ENCODE data around the gene COL7A1.
A peak's percentile ranks its signal among the peaks of the same experiment; 100 is the strongest.

The COL7A1 gene

DNA sequence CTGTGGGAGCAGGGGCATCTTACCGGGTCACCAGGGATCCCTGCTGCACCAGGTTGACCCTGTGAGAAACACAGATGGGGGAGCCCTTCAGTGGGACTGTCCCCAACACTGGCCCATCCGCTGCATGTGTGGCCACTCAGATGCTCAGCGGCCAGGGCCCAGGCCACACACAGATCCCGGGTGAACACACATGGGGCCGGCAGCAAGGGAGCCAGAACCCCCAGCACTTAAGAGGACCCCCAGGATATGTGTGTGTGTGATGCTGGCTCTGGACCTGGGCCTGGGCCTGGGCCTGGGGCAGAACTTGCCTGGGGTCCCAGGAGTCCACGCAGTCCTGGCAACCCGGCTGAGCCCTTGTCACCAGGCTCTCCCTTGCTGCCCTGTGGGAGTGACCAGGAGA, 26.7 kb downstream of the COL7A1 start:
- ChIA-PET POLR2A (no interaction called here), CTCF (no interaction called here)
- 98% methylated on average over 7 of the region's 7 CpGs for WGBS (ENCODE audit: insufficient coverage)
- H3K9me3 ChIP-seq (ENCODE audit: control extremely low read depth in 1 of 5, control insufficient read depth in 4 of 5, insufficient read depth in 2 of 5, low read depth in 1 of 5, low read length in 4 of 5), result no peaks in the 10 kb centered on the region
- no peaks in the 10 kb centered on the region for H3K36me3 ChIP-seq (ENCODE audit: control insufficient read depth in 4 of 4, insufficient read depth in 4 of 4, low read length in 3 of 4)
- H3K4me3 ChIP-seq (ENCODE audit: control insufficient read depth in 1 of 7, extremely low read depth in 1 of 7, insufficient read depth in 4 of 7, low read depth in 2 of 7, low read length in 6 of 7), result no peak overlapping the region
- H3K27ac ChIP-seq (ENCODE audit: insufficient read depth in 1 of 2, low read depth in 1 of 2, low read length in 2 of 2, poor library complexity in 1 of 2, severe bottlenecking in 2 of 2), result no peak overlapping the region
- DNase-seq, result no peak
- H3K27me3 ChIP-seq (replicated peaks in 2 of 5; ENCODE audit: control insufficient read depth in 4 of 5, insufficient read depth in 5 of 5, low read length in 4 of 5), result no peaks in the 10 kb centered on the region
- H3K4me1 ChIP-seq (ENCODE audit: control extremely low read depth in 1 of 4, control insufficient read depth in 4 of 4, insufficient read depth in 4 of 4, low read length in 3 of 4), result peaks cover 0 to 16% (median 4%) of the 10 kb centered on the region in 4 experiments

DNA sequence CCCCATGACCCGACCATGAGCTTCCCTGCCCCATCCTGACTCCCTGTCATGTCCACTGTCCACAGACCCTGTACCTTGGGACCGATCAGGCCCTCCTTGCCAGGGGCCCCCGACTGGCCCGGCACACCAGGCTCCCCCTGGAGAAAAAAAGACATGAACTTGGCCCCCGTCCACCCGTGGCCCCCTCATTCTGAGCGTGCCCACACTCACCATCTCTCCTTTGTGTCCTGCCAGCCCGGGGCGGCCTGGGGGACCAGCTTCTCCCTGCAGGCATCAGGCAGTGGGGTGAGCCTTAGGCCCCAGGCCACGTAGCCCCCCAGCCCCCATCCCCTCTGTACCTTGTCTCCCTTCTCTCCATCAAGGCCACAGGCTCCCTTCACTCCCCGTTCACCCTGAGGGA, 27.6 kb downstream of the COL7A1 start:
- peaks cover 0 to 16% (median 4%) of the 10 kb centered on the region in 4 experiments for H3K4me1 ChIP-seq (ENCODE audit: control extremely low read depth in 1 of 4, control insufficient read depth in 4 of 4, insufficient read depth in 4 of 4, low read length in 3 of 4)
- H3K27me3 ChIP-seq (replicated peaks in 2 of 5; ENCODE audit: control insufficient read depth in 4 of 5, insufficient read depth in 5 of 5, low read length in 4 of 5), result no peaks in the 10 kb centered on the region
- no peak overlapping the region for H3K4me3 ChIP-seq (ENCODE audit: control insufficient read depth in 1 of 7, extremely low read depth in 1 of 7, insufficient read depth in 4 of 7, low read depth in 2 of 7, low read length in 6 of 7)
- no peaks in the 10 kb centered on the region for H3K36me3 ChIP-seq (ENCODE audit: control insufficient read depth in 4 of 4, insufficient read depth in 4 of 4, low read length in 3 of 4)
- DNase-seq, result no peak
- CTCF ChIA-PET, result no interaction called here
- POLR2A ChIA-PET, result no interaction called here
- H3K9me3 ChIP-seq (ENCODE audit: control extremely low read depth in 1 of 5, control insufficient read depth in 4 of 5, insufficient read depth in 2 of 5, low read depth in 1 of 5, low read length in 4 of 5), result no peaks in the 10 kb centered on the region
- no peak overlapping the region for H3K27ac ChIP-seq (ENCODE audit: insufficient read depth in 1 of 2, low read depth in 1 of 2, low read length in 2 of 2, poor library complexity in 1 of 2, severe bottlenecking in 2 of 2)
- WGBS (ENCODE audit: insufficient coverage), result 89% methylated on average over 6 of the region's 11 CpGs

DNA sequence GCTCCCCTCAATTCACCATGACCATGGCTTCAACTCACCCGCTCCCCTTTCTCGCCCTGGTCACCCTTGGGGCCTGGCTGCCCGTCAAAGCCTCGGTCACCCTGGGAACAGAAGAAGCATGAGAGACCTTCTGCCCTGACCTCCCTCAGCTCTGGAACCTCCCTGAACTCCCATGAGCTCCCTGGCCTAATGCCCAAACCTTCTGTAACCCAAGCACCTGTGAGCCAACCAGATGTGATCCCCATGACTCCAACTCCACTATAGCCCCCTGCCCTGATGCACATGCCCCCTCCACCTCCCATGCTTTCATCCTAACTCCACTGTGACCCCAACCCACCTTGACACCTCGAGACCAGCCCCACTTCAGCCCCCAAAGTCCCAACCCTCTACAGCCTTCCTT, 28.0 kb downstream of the COL7A1 start:
- no peak for DNase-seq
- Histone ChIP-seq H3K4me3 (ENCODE audit: control insufficient read depth in 1 of 7, extremely low read depth in 1 of 7, insufficient read depth in 4 of 7, low read depth in 2 of 7, low read length in 6 of 7) (no peak overlapping the region), H3K27ac (ENCODE audit: insufficient read depth in 1 of 2, low read depth in 1 of 2, low read length in 2 of 2, poor library complexity in 1 of 2, severe bottlenecking in 2 of 2) (no peak overlapping the region), H3K36me3 (ENCODE audit: control insufficient read depth in 4 of 4, insufficient read depth in 4 of 4, low read length in 3 of 4) (no peaks in the 10 kb centered on the region), H3K9me3 (ENCODE audit: control extremely low read depth in 1 of 5, control insufficient read depth in 4 of 5, insufficient read depth in 2 of 5, low read depth in 1 of 5, low read length in 4 of 5) (no peaks in the 10 kb centered on the region), H3K4me1 (ENCODE audit: control extremely low read depth in 1 of 4, control insufficient read depth in 4 of 4, insufficient read depth in 4 of 4, low read length in 3 of 4) (peaks cover 0 to 16% (median 4%) of the 10 kb centered on the region in 4 experiments), H3K27me3 (replicated peaks in 2 of 5; ENCODE audit: control insufficient read depth in 4 of 5, insufficient read depth in 5 of 5, low read length in 4 of 5) (no peaks in the 10 kb centered on the region)
- ChIA-PET POLR2A (no interaction called here), CTCF (no interaction called here)
- 97% methylated on average over 4 of the region's 5 CpGs for WGBS (ENCODE audit: insufficient coverage)

DNA sequence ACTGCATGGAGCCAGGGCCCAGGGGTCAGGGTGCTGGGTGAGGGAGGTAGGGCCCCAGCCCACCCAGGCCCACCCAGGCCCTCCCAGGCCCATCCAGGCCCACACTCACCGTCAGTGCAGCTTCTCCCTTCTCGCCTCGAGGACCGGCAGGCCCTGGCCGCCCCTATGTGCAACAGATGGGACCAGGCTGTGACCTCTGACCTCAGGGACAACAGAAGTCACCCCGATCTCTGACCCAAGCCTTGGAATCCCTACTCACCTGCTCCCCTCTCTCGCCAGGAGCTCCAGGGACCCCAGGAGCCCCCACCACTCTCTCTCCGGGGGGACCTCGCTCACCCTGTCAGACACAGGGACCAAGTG, 28.7 kb downstream of the COL7A1 start:
- DNase-seq, result no peak
- Histone ChIP-seq H3K36me3 (ENCODE audit: control insufficient read depth in 4 of 4, insufficient read depth in 4 of 4, low read length in 3 of 4) (no peaks in the 10 kb centered on the region), H3K27ac (ENCODE audit: insufficient read depth in 1 of 2, low read depth in 1 of 2, low read length in 2 of 2, poor library complexity in 1 of 2, severe bottlenecking in 2 of 2) (no peak overlapping the region), H3K9me3 (ENCODE audit: control extremely low read depth in 1 of 5, control insufficient read depth in 4 of 5, insufficient read depth in 2 of 5, low read depth in 1 of 5, low read length in 4 of 5) (no peaks in the 10 kb centered on the region), H3K4me1 (ENCODE audit: control extremely low read depth in 1 of 4, control insufficient read depth in 4 of 4, insufficient read depth in 4 of 4, low read length in 3 of 4) (peaks cover 0 to 20% (median 5%) of the 10 kb centered on the region in 4 experiments), H3K27me3 (replicated peaks in 2 of 5; ENCODE audit: control insufficient read depth in 4 of 5, insufficient read depth in 5 of 5, low read length in 4 of 5) (no peaks in the 10 kb centered on the region), H3K4me3 (ENCODE audit: control insufficient read depth in 1 of 7, extremely low read depth in 1 of 7, insufficient read depth in 4 of 7, low read depth in 2 of 7, low read length in 6 of 7) (no peak overlapping the region)
- ChIA-PET POLR2A (no interaction called here), CTCF (no interaction called here)
- 98% methylated on average over 5 of the region's 9 CpGs for WGBS (ENCODE audit: insufficient coverage)

DNA sequence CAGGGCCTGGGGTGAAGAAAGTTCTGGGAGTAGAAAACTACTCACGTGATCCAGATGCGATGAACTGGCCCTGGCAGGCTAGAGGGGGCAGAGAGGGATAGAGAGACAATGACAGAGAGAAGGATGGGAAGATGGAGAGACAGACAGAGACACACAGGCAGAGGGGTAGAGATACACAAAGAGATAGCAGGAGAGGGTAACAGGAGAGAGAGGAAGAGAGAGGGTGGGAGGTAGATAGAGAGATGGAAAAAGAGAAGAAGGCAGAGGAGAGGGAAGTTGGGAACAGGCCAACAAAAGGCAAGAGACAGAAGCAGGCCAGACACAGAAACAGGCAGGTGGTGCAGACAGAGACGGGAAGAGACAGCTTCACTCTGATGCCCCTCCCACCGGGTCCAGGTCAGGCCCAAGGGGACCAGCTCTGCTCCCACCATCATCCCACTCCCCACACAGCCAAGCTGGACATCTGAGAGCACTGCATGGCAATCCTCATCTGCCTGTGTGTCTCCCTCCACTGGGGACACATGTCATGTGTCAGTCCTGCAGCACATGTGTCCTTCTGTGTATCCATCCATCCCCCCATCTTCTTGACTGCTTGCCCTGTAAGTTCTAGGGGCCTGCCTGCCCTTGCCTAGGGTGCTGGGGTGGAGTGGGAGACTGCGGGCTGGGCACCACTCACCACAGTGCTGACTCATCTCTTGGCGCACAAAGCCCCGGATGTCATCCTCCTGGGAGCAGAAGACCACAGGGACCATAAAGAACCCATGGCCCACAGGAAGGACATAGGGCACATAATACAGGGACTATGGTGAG, 29.3 kb downstream of the COL7A1 start:
- ChIA-PET CTCF (no interaction called here), POLR2A (interaction anchor here (0.7 kb wide), 1 partner anchor 277 kb away, joined by 3 read pairs; no protein-coding TSS in a partner anchor)
- Histone ChIP-seq H3K4me1 (ENCODE audit: control extremely low read depth in 1 of 4, control insufficient read depth in 4 of 4, insufficient read depth in 4 of 4, low read length in 3 of 4) (peaks cover 0 to 26% (median 10%) of the 10 kb centered on the region in 4 experiments), H3K27me3 (replicated peaks in 2 of 5; ENCODE audit: control insufficient read depth in 4 of 5, insufficient read depth in 5 of 5, low read length in 4 of 5) (no peaks in the 10 kb centered on the region), H3K27ac (ENCODE audit: insufficient read depth in 1 of 2, low read depth in 1 of 2, low read length in 2 of 2, poor library complexity in 1 of 2, severe bottlenecking in 2 of 2) (no peak overlapping the region), H3K4me3 (ENCODE audit: control insufficient read depth in 1 of 7, extremely low read depth in 1 of 7, insufficient read depth in 4 of 7, low read depth in 2 of 7, low read length in 6 of 7) (no peak overlapping the region), H3K9me3 (ENCODE audit: control extremely low read depth in 1 of 5, control insufficient read depth in 4 of 5, insufficient read depth in 2 of 5, low read depth in 1 of 5, low read length in 4 of 5) (no peaks in the 10 kb centered on the region), H3K36me3 (ENCODE audit: control insufficient read depth in 4 of 4, insufficient read depth in 4 of 4, low read length in 3 of 4) (no peaks in the 10 kb centered on the region)
- peak in 2 of 3 donors; percentile 37 to 46 for DNase-seq
- 64% methylated on average over 5 of the region's 7 CpGs for WGBS (ENCODE audit: insufficient coverage)

DNA sequence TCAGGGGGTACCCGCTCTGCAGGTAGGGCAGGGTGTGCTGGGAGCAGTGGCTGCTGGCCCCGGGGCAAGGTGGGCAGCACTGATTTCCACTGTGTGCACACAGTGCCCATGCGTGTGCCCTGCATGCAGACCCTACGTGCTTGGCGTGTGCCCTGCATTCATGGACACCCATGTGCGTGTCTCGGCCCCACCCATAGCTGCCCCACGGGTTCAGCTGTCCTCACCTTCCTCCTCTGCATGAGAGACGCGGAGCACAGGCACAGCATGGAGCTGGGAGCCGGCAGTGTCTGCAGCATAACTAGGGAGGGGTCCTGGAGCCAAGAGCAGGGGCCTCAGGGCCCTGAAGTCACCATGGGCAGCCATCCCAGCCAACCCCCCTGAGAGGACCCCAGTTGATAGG, 29.9 kb downstream of the COL7A1 start:
- no peak overlapping the region for H3K4me3 ChIP-seq (ENCODE audit: control insufficient read depth in 1 of 7, extremely low read depth in 1 of 7, insufficient read depth in 4 of 7, low read depth in 2 of 7, low read length in 6 of 7)
- CTCF ChIA-PET, result no interaction called here

DNA sequence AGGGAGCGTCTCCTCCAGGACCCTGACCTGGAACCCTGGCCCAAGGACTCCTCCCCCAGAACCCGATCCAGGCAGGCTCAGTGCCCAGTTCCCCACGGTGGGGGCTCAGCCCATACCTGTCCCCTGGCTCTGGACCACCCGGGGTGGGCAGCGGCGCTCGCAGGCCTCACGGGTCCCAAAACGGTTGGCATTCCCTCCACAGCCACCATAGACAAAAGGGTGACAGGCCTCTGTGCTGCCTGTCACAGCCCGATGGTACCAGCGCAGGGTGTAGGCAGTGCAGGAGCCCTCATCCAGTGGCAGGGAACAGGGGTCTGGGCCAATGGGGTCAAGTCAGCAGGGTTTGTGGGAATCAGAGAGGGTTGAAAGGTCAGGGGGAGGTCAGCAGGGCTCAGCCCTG, 30.5 kb downstream of the COL7A1 start:
- no peaks in the 10 kb centered on the region for H3K9me3 ChIP-seq (ENCODE audit: control extremely low read depth in 1 of 5, control insufficient read depth in 4 of 5, insufficient read depth in 2 of 5, low read depth in 1 of 5, low read length in 4 of 5)
- peaks cover 4 to 37% (median 21%) of the 10 kb centered on the region in 4 experiments for H3K4me1 ChIP-seq (ENCODE audit: control extremely low read depth in 1 of 4, control insufficient read depth in 4 of 4, insufficient read depth in 4 of 4, low read length in 3 of 4)
- CTCF ChIA-PET, result interaction anchor here (1.8 kb wide), 1 partner anchor 16 kb away, joined by 6 read pairs; no protein-coding TSS in a partner anchor

More for the DNA sequence above, 29.9 kb downstream of the COL7A1 start:
- Histone ChIP-seq H3K4me1 (ENCODE audit: control extremely low read depth in 1 of 4, control insufficient read depth in 4 of 4, insufficient read depth in 4 of 4, low read length in 3 of 4) (peaks cover 4 to 32% (median 17%) of the 10 kb centered on the region in 4 experiments), H3K27me3 (replicated peaks in 2 of 5; ENCODE audit: control insufficient read depth in 4 of 5, insufficient read depth in 5 of 5, low read length in 4 of 5) (no peaks in the 10 kb centered on the region), H3K36me3 (ENCODE audit: control insufficient read depth in 4 of 4, insufficient read depth in 4 of 4, low read length in 3 of 4) (no peaks in the 10 kb centered on the region), H3K27ac (ENCODE audit: insufficient read depth in 1 of 2, low read depth in 1 of 2, low read length in 2 of 2, poor library complexity in 1 of 2, severe bottlenecking in 2 of 2) (no peak overlapping the region), H3K9me3 (ENCODE audit: control extremely low read depth in 1 of 5, control insufficient read depth in 4 of 5, insufficient read depth in 2 of 5, low read depth in 1 of 5, low read length in 4 of 5) (no peaks in the 10 kb centered on the region)
- POLR2A ChIA-PET, result interaction anchor here (0.7 kb wide), 1 partner anchor 277 kb away, joined by 3 read pairs; no protein-coding TSS in a partner anchor
- 98% methylated on average over 11 of the region's 11 CpGs for whole genome bisulfite sequencing (ENCODE audit: insufficient coverage)
- no peak for DNase-seq

More for the DNA sequence above, 30.5 kb downstream of the COL7A1 start:
- no peak for DNase-seq
- POLR2A ChIA-PET, result no interaction called here
- Histone ChIP-seq H3K4me3 (ENCODE audit: control insufficient read depth in 1 of 7, extremely low read depth in 1 of 7, insufficient read depth in 4 of 7, low read depth in 2 of 7, low read length in 6 of 7) (no peak overlapping the region), H3K27me3 (replicated peaks in 2 of 5; ENCODE audit: control insufficient read depth in 4 of 5, insufficient read depth in 5 of 5, low read length in 4 of 5) (no peaks in the 10 kb centered on the region), H3K36me3 (ENCODE audit: control insufficient read depth in 4 of 4, insufficient read depth in 4 of 4, low read length in 3 of 4) (no peaks in the 10 kb centered on the region), H3K27ac (ENCODE audit: insufficient read depth in 1 of 2, low read depth in 1 of 2, low read length in 2 of 2, poor library complexity in 1 of 2, severe bottlenecking in 2 of 2) (no peak overlapping the region)
- 100% methylated on average over 9 of the region's 11 CpGs for WGBS (ENCODE audit: insufficient coverage)

Measured in common myeloid progenitor, CD34-positive (primary cell).